HepG2 (cell line): ENCODE measurements around the gene RSPRY1. TPM values are rescaled to one million over a fixed set of nuclear protein-coding genes. Genes with fewer than 3 reads are reported as not detected.

Source experiments
- ATAC-seq: fragments of 200-7000 bp; cut with Tn5 transposase; 3 replicates; pipeline ENCODE4 v1.9.1; 2020; ENCODE audit warnings: mild to moderate bottlenecking, moderate library complexity
- BruUV-seq: library from RNA; stranded (reverse); fragments of 400-500 nt; replicated peaks from 2 replicates; lab custom pipeline; 2021; lab: Mats Ljungman, UMichigan
- CTCF ChIA-PET: fragments of 300-600 bp; formaldehyde crosslinking; extraction: SDS; loops from one replicate; lab custom pipeline; 2021; ENCODE audit warnings: low total read pairs, inconsistent platforms, low intra/inter-chr PET ratio; lab: Yijun Ruan, JAX
- POLR2A ChIA-PET: fragments of 350-600 bp; sonication (Branson Sonifier 250); formaldehyde crosslinking; loops from one replicate; lab custom pipeline; 2020; ENCODE audit warnings: antibody characterized with exemption, inconsistent platforms; lab: Yijun Ruan, JAX
- DNase-seq: peaks from one replicate; pipeline ENCODE4 v3.0.0-alpha.2; 2015; ENCODE audit warnings: low spot score
- FAIRE-seq: peaks from 3 replicates; lab custom pipeline; 2011; peaks lifted over from hg19 to GRCh38; lab: Jason Lieb, UNC
- H2AFZ ChIP-seq: one replicate; pipeline ENCODE4 v1.6.1; 2011; ENCODE audit warnings: low read length, inconsistent platforms
- H3K27ac ChIP-seq: fragments of 300-600 bp; 3 replicates; pipeline ENCODE4 v1.8.0; 2011; ENCODE audit warnings: mixed run types, mild to moderate bottlenecking, mixed read lengths, low read length, inconsistent platforms; ENCODE audit not compliant: insufficient read depth; ENCODE audit errors: extremely low read length
- H3K27me3 ChIP-seq, 2 experiments: fragments of 200-600 bp in 1 of 2; 2 replicates in 1 of 2; 3 replicates in 1 of 2; pipeline versions ENCODE4 v1.6.0 to v1.8.0; 2011; ENCODE audit warnings: low read length in 2 of 2, mild to moderate bottlenecking in 2 of 2, moderate library complexity in 2 of 2, inconsistent platforms in 1 of 2; ENCODE audit not compliant: insufficient read depth in 2 of 2, control insufficient read depth in 1 of 2
- H3K36me3 ChIP-seq, 2 experiments: fragments of 200-600 bp in 1 of 2; replicated peaks in 1 of 2; 2 replicates in 1 of 2; 3 replicates in 1 of 2; pipeline versions ENCODE4 v1.5.1 to v1.8.0; 2011; ENCODE audit warnings: low read length in 2 of 2, inconsistent platforms in 1 of 2; ENCODE audit not compliant: insufficient read depth in 2 of 2, control insufficient read depth in 1 of 2
- H3K4me1 ChIP-seq: 2 replicates; pipeline ENCODE4 v1.5.1; 2012; ENCODE audit warnings: low read length, inconsistent platforms; ENCODE audit not compliant: insufficient read depth
- H3K4me2 ChIP-seq: 2 replicates; pipeline ENCODE4 v1.6.0; 2011; ENCODE audit warnings: low read depth, low read length, inconsistent platforms
- H3K4me3 ChIP-seq, 3 experiments: fragments of 200-600 bp in 1 of 3; sonication (generic), shearing (Covaris generic) in 1 of 3; replicated peaks in 1 of 3; 2 replicates each; pipeline ENCODE4 v1.5.1; 2011 to 2016; ENCODE audit warnings: low read length in 3 of 3, inconsistent platforms in 2 of 3, low read depth in 2 of 3, mild to moderate bottlenecking in 2 of 3, control low read depth in 1 of 3, mixed read lengths in 1 of 3; ENCODE audit not compliant: insufficient read depth in 1 of 3
- H3K79me2 ChIP-seq: one replicate; pipeline ENCODE4 v1.6.1; 2011; ENCODE audit warnings: low read length, inconsistent platforms; ENCODE audit not compliant: insufficient read depth
- H3K9ac ChIP-seq: 2 replicates; pipeline ENCODE4 v1.6.0; 2011; ENCODE audit warnings: mild to moderate bottlenecking, low read depth, low read length, inconsistent platforms; ENCODE audit not compliant: insufficient read depth
- H3K9me3 ChIP-seq: 2 replicates; pipeline ENCODE4 v1.5.1; 2012; ENCODE audit warnings: mild to moderate bottlenecking, low read length
- H4K20me1 ChIP-seq: 2 replicates; pipeline ENCODE4 v1.6.0; 2011; ENCODE audit warnings: inconsistent platforms, mild to moderate bottlenecking, low read length, moderate library complexity; ENCODE audit not compliant: insufficient read depth
- AGO1 ChIP-seq: fragments of 200-400 bp; formaldehyde crosslinking; IDR thresholded peaks from 2 replicates; pipeline ENCODE4 v1.6.1; 2017; ENCODE audit warnings: mild to moderate bottlenecking, low read depth, low read length, moderate library complexity; ENCODE audit not compliant: poor library complexity, severe bottlenecking
- JDP2 ChIP-seq: sonication (generic); formaldehyde crosslinking; IDR thresholded peaks from 2 replicates; pipeline ENCODE4 v1.8.1; 2022; ENCODE audit warnings: missing genetic modification reagents, borderline replicate concordance
- RAD51 ChIP-seq: fragments of 450-650 bp; IDR thresholded peaks from 2 replicates; pipeline ENCODE4 v1.6.1; 2016; ENCODE audit warnings: borderline replicate concordance
- SAP130 ChIP-seq: IDR thresholded peaks from 2 replicates; pipeline ENCODE4 v1.6.1; 2016; ENCODE audit warnings: low read depth
- TBX2 ChIP-seq: sonication (generic); formaldehyde crosslinking; IDR thresholded peaks from 2 replicates; pipeline ENCODE4 v1.5.0; 2020; ENCODE audit warnings: missing genetic modification reagents, mild to moderate bottlenecking, borderline replicate concordance
- ZNF329 ChIP-seq: sonication (generic); formaldehyde crosslinking; IDR thresholded peaks from 2 replicates; pipeline ENCODE4 v1.9.0; 2021; ENCODE audit warnings: low read depth, mild to moderate bottlenecking, missing genetic modification reagents
- WGBS: methylation state at CpG from one replicate; pipeline ENCODE4 v1.1.6; 2017; ENCODE audit warnings: low lambda C conversion rate; 5-methylcytosine and 5-hydroxymethylcytosine counted together
- in situ Hi-C: cut with HindIII; loops from 2 replicates; pipeline ENCODE4 v1.10.0; 2017; ENCODE audit warnings: low pct_unique_long_range_greater_than_20kb; ENCODE audit not compliant: extremely low pct_ligation_motif_present
- intact Hi-C: fragments of 100-400 bp; cut with micrococcal nuclease; formaldehyde crosslinking; loops from one replicate; pipeline ENCODE4 v1.10.0; 2022; ENCODE audit not compliant: unreplicated experiment
- polyA plus RNA-seq, 8 experiments: library from polyadenylated mRNA; depleted of rRNA in 3 of 8; stranded (reverse) in 7 of 8; unstranded in 1 of 8; fragments of >200 nt; fragmentation: Illumina TruSeq in 4 of 8; extraction: Trizol in 4 of 8; gene quantifications; 2 replicates each; pipeline versions ENCODE4 v1.2.1 to v1.2.3, GENCODE V29; 2011 to 2016; ENCODE audit warnings: low read depth in 4 of 8, missing spikeins in 1 of 8, mixed read lengths in 1 of 8; ENCODE audit not compliant: insufficient read depth in 1 of 8
- total RNA-seq, 5 experiments: library from RNA; depleted of rRNA; stranded (reverse); fragments of >200 nt; fragmentation: Illumina TruSeq; extraction: Trizol; gene quantifications; 2 replicates each; pipeline ENCODE4 v1.2.3, GENCODE V29; 2016; ENCODE audit warnings: low read depth in 1 of 5
- TF ChIP-seq, protein P1 (sequence below): sonication (generic); formaldehyde crosslinking; IDR thresholded peaks from 2 replicates; pipeline ENCODE4 v1.4.0; 2020; ENCODE audit warnings: mild to moderate bottlenecking, missing genetic modification reagents, borderline replicate concordance
- TF ChIP-seq, protein P2 (sequence below): sonication (generic); formaldehyde crosslinking; conservative IDR thresholded peaks from 2 replicates; pipeline ENCODE4 v1.8.1; 2023; ENCODE audit warnings: missing genetic modification reagents

Gene RSPRY1
- total and polyA plus RNA-seq, 2 of the 13 experiments (the other 11 are each of a cell fraction or from before 2014, with no cell fraction given) = 53.4 to 61.0 TPM

DNA sequence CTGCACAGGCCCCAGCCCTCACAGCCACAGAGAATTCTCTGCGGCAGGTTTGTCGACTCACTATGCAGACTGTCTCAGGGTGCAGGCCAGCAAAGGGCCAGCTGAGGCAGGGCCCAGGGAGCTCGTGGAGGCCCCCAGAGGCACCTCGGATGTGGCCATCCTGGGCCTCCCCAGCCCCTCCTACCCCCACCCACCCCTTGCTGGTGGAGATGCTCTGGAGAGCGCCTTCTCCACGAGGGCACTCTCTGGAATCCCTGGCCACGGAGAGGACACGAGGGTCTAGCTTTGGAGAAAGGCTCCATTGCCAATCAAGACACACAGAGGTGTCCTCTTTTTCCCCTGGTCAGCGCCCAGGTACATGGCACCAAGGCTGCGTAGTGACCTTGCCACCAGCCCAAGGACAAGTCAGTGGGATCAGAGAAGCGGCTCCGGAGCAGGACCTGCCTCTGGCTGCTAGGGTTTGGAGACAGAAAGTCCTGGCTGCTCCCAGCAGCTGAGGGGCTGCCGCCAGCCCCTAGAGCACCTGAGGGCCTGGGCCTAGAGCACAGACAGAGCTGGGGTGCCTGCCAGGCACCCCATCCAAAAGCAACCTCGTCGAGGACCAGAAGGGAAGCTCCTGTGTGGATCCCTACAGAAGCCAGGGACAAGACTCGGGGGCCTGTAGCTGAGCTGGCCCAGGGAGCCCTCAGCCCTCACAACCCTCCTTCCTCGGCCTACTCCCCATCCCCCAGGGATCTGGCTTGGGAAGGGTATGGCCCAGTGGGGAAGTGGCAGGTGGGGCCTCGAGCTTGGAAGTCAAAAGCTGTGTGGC lies 77.6 kb downstream of the RSPRY1 start:
- Histone ChIP-seq H3K27ac (no peak overlapping the region), H2AFZ (no peak overlapping the region), H3K79me2 (peaks cover 15% of the 10 kb centered on the region), H4K20me1 (peaks cover 5% of the 10 kb centered on the region), H3K4me2 (0 out of 2 replicates have a peak overlapping the region, but pooled peaks have one; percentile 18), H3K27me3 (no peaks in the 10 kb centered on the region), H3K9ac (no peak overlapping the region), H3K4me1 (peaks cover 28% of the 10 kb centered on the region), H3K9me3 (no peaks in the 10 kb centered on the region), H3K36me3 (peaks cover 23 to 43% of the 10 kb centered on the region in 2 experiments; a peak in 4 of 5 replicates), H3K4me3 (no peak overlapping the region)
- FAIRE-seq (no peak), ATAC-seq (no peak), DNase-seq (no peak)
- BruUV-seq = no TSS peak
- ChIA-PET POLR2A (interaction anchor here (1.7 to 3.1 kb wide), 2 partner anchors 11 to 19 kb away, joined by 4 to 11 read pairs; partner anchors contain the start of gene ARL2BP), CTCF (no interaction called here)
- WGBS = 84% methylated on average over 12 of the region's 18 CpGs
- in situ Hi-C loops = no loop called here
- TF ChIP-seq JDP2 (CRISPR knock-in tag) (no peak), ZNF329 (CRISPR knock-in tag) (no peak), SAP130 (CRISPR knock-in tag) (no peak), AGO1 (no peak), RAD51 (no peak)
- intact Hi-C loops = no loop called here

DNA sequence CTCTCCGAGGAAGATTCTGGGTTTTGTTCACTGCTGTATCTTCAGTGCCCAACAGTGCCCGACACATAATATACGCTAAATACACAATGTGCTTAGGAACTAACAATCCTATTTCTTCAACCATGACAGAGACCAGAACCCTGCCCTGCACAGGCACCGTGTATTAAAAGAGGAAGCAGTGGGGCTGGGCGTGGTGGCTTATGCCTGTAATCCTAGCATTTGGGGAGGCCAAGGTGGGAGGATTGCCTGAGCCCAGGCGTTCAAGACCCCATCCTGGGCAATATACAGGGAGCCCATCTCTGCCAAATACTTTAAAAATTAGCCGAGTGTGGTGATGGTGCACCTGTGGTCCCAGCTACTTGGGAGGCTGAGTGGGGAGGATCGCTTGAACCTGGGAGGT lies 78.3 kb downstream of the RSPRY1 start:
- Histone ChIP-seq H3K4me2 (no peak overlapping the region), H2AFZ (no peak overlapping the region), H3K9ac (no peak overlapping the region), H3K4me3 (no peak overlapping the region), H3K27ac (no peak overlapping the region), H3K79me2 (peaks cover 21% of the 10 kb centered on the region), H4K20me1 (peaks cover 9% of the 10 kb centered on the region), H3K4me1 (peaks cover 35% of the 10 kb centered on the region), H3K36me3 (peaks cover 20 to 36% of the 10 kb centered on the region in 2 experiments; a peak in 4 of 5 replicates), H3K27me3 (no peaks in the 10 kb centered on the region), H3K9me3 (no peaks in the 10 kb centered on the region)
- POLR2A ChIA-PET = no interaction called here
- 97% methylated on average over 8 of the region's 8 CpGs for WGBS
- TF ChIP-seq, protein P1, sequence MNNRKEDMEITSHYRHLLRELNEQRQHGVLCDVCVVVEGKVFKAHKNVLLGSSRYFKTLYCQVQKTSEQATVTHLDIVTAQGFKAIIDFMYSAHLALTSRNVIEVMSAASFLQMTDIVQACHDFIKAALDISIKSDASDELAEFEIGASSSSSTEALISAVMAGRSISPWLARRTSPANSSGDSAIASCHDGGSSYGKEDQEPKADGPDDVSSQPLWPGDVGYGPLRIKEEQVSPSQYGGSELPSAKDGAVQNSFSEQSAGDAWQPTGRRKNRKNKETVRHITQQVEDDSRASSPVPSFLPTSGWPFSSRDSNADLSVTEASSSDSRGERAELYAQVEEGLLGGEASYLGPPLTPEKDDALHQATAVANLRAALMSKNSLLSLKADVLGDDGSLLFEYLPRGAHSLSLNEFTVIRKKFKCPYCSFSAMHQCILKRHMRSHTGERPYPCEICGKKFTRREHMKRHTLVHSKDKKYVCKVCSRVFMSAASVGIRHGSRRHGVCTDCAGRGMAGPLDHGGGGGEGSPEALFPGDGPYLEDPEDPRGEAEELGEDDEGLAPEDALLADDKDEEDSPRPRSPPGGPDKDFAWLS (CRISPR knock-in tag) = no peak
- TF ChIP-seq TBX2 (CRISPR knock-in tag) = no peak
- TF ChIP-seq, protein P2, sequence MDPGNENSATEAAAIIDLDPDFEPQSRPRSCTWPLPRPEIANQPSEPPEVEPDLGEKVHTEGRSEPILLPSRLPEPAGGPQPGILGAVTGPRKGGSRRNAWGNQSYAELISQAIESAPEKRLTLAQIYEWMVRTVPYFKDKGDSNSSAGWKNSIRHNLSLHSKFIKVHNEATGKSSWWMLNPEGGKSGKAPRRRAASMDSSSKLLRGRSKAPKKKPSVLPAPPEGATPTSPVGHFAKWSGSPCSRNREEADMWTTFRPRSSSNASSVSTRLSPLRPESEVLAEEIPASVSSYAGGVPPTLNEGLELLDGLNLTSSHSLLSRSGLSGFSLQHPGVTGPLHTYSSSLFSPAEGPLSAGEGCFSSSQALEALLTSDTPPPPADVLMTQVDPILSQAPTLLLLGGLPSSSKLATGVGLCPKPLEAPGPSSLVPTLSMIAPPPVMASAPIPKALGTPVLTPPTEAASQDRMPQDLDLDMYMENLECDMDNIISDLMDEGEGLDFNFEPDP (CRISPR knock-in tag) = 0 out of 2 replicates have a peak, but pooled peaks have one; percentile 15
- FAIRE-seq = no peak
- no peak for DNase-seq
- intact Hi-C loops = no loop called here
- in situ Hi-C loops = no loop called here
- no peak for ATAC-seq
- no TSS peak for BruUV-seq
- CTCF ChIA-PET = no interaction called here
